Measurements from ENCODE around the gene SERPINI2.

The SERPINI2 gene

GRCh38 chr3:167489571-167489970 lies 15.7 kb upstream of the SERPINI2 start:
- Histone ChIP-seq H4K20me1 (no peaks in the 10 kb centered on the region), H3K4me3 (no peak overlapping the region), H3K27ac (no peak overlapping the region), H3K9me3 (replicated peaks in 1 of 11) (peaks cover 0 to 20% (median 0%) of the 10 kb centered on the region in 11 experiments; a peak in 5 of 22 replicates), H3K36me3 (no peaks in the 10 kb centered on the region), H3K4me2 (no peak overlapping the region), H3K9ac (no peak overlapping the region), H3K4me1 (peaks cover 0 to 12% (median under 1%) of the 10 kb centered on the region in 10 experiments; a peak in 8 of 20 replicates), H3K27me3 (no peaks in the 10 kb centered on the region)
- TF ChIP-seq Cebpa-rat (IDR thresholded peaks at IDR 0.05), result no peak

- H3K9me3 ChIP-seq (replicated peaks in 1 of 11), result peaks cover 0 to 20% (median 0%) of the 10 kb centered on the region in 11 experiments; a peak in 5 of 22 replicates
- TF ChIP-seq Cebpa-rat (IDR thresholded peaks at IDR 0.05), result no peak
- no peaks in the 10 kb centered on the region for H3K27me3 ChIP-seq
- H4K20me1 ChIP-seq, result no peaks in the 10 kb centered on the region
- H3K4me2 ChIP-seq, result no peak overlapping the region
- H3K27ac ChIP-seq, result no peak overlapping the region
- H3K9ac ChIP-seq, result no peak overlapping the region
- no peak overlapping the region for H3K4me3 ChIP-seq
- no peaks in the 10 kb centered on the region for H3K36me3 ChIP-seq
- peaks cover 0 to 21% (median 4%) of the 10 kb centered on the region in 10 experiments; a peak in 8 of 20 replicates for H3K4me1 ChIP-seq
These were observed 13.7 kb upstream of the SERPINI2 start for GRCh38 chr3:167487556-167487955.

- H3K4me2 ChIP-seq, result peak overlapping the region in 5 of 11 experiments; percentile 21 to 45 (median 29); a peak in 6 of 22 replicates
- no peaks in the 10 kb centered on the region for H3K36me3 ChIP-seq
- TF ChIP-seq Cebpa-rat (IDR thresholded peaks at IDR 0.05), result no peak
- peaks cover 0 to 32% (median 8%) of the 10 kb centered on the region in 10 experiments; a peak in 11 of 20 replicates for H3K4me1 ChIP-seq
- H3K4me3 ChIP-seq, result no peak overlapping the region
- no peak overlapping the region for H3K27ac ChIP-seq
- no peaks in the 10 kb centered on the region for H4K20me1 ChIP-seq
- H3K9ac ChIP-seq, result no peak overlapping the region
- no peaks in the 10 kb centered on the region for H3K27me3 ChIP-seq
- H3K9me3 ChIP-seq (replicated peaks in 1 of 11), result peaks cover 0 to 26% (median 0%) of the 10 kb centered on the region in 11 experiments; a peak in 5 of 22 replicates
These were observed 10.7 kb upstream of the SERPINI2 start for GRCh38 chr3:167484551-167484950.

DNA sequence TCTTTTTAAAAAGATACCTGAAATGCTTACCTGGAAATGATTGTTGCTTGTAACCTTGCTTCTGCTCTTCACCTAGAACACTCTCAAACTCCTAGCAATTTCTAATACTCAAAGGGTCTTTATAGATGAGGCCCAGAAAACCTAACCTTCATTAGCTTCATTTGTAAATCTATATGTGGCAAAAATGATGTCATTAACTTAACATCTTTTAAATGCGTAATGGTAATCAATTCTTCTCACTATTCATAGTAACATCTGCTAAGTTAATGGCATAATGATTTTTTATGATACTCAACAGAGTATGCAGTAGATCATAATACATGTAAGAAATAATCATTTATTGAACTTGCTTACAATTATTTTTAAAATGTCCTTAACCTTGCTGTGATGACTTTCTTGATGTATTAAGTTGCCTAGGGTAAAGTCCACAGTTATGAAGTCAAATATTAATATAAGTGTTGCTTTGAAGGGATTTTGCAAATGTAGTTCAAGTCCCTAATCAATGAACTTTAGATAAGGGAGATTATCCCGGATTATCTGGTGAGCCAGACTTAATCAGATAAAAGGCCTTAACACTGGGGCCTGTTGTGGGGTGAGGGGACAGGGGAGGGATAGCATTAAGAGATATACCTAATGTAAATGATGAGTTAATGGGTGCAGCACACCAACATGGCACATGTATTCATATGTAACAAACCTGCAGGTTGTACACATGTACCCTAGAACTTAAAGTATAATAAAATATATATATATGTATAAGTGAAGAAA lies 10.1 kb upstream of the SERPINI2 start:
- no peak overlapping the region for H3K27ac ChIP-seq
- peak overlapping the region in 5 of 11 experiments; percentile 21 to 45 (median 29); a peak in 5 of 22 replicates for H3K4me2 ChIP-seq
- peaks cover 0 to 26% (median 0%) of the 10 kb centered on the region in 11 experiments; a peak in 5 of 22 replicates for H3K9me3 ChIP-seq (replicated peaks in 1 of 11)
- H3K36me3 ChIP-seq, result no peaks in the 10 kb centered on the region
- H3K4me1 ChIP-seq, result peaks cover 0 to 32% (median 8%) of the 10 kb centered on the region in 10 experiments; a peak in 11 of 20 replicates
- no peaks in the 10 kb centered on the region for H3K27me3 ChIP-seq
- no peak overlapping the region for H3K9ac ChIP-seq
- no peak for TF ChIP-seq Cebpa-rat (IDR thresholded peaks at IDR 0.05)
- H4K20me1 ChIP-seq, result no peaks in the 10 kb centered on the region
- no peak overlapping the region for H3K4me3 ChIP-seq

GRCh38 chr3:167481164-167481563 lies 7.3 kb upstream of the SERPINI2 start:
- no peaks in the 10 kb centered on the region for H3K36me3 ChIP-seq
- no peaks in the 10 kb centered on the region for H4K20me1 ChIP-seq
- H3K9me3 ChIP-seq (replicated peaks in 1 of 11), result peaks cover 0 to 18% (median 0%) of the 10 kb centered on the region in 11 experiments; a peak in 4 of 22 replicates
- peaks cover 0 to 32% (median 8%) of the 10 kb centered on the region in 10 experiments; a peak in 11 of 20 replicates for H3K4me1 ChIP-seq
- H3K27ac ChIP-seq, result no peak overlapping the region
- no peaks in the 10 kb centered on the region for H3K27me3 ChIP-seq
- H3K9ac ChIP-seq, result no peak overlapping the region
- TF ChIP-seq Cebpa-rat (IDR thresholded peaks at IDR 0.05), result no peak
- H3K4me2 ChIP-seq, result peak overlapping the region in 5 of 11 experiments; percentile 20 to 56 (median 39); a peak in 5 of 22 replicates
- H3K4me3 ChIP-seq, result no peak overlapping the region

- H3K9me3 ChIP-seq (replicated peaks in 1 of 11), result peaks cover 0 to 14% (median 0%) of the 10 kb centered on the region in 11 experiments; a peak in 2 of 22 replicates
- no peak overlapping the region for H3K4me3 ChIP-seq
- no peak for TF ChIP-seq Cebpa-rat (IDR thresholded peaks at IDR 0.05)
- no peak overlapping the region for H3K27ac ChIP-seq
- no peaks in the 10 kb centered on the region for H4K20me1 ChIP-seq
- peaks cover 0 to 32% (median 8%) of the 10 kb centered on the region in 10 experiments; a peak in 11 of 20 replicates for H3K4me1 ChIP-seq
- H3K4me2 ChIP-seq, result peak overlapping the region in 5 of 11 experiments; percentile 20 to 56 (median 39); a peak in 7 of 22 replicates
- H3K36me3 ChIP-seq, result no peaks in the 10 kb centered on the region
- H3K9ac ChIP-seq, result no peak overlapping the region
- no peaks in the 10 kb centered on the region for H3K27me3 ChIP-seq
These were observed 6.9 kb upstream of the SERPINI2 start for GRCh38 chr3:167480748-167481147.

DNA sequence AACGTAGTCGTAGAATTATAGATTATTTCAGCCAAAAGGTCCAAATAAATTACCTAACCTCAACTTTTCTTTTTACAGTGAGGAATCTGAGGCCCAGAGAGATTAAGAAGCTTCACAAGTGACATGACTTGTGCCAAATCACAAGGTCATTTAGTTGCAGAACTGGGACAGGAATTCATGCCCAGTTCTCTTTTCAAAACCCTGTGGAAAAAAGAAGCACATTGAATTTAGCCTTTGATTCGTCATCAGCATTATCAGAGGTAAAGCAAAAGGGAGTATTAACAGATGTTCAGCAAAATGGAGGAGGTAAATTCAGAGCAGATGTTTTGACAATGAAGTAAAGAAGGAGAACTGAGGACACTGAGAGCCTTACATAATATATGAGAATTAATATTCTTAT lies 4.5 kb downstream of the SERPINI2 start:
- no peaks in the 10 kb centered on the region for H4K20me1 ChIP-seq
- no peak overlapping the region for H3K4me3 ChIP-seq
- no peaks in the 10 kb centered on the region for H3K36me3 ChIP-seq
- H3K9ac ChIP-seq, result no peak overlapping the region
- H3K4me2 ChIP-seq, result no peak overlapping the region
- no peak overlapping the region for H3K27ac ChIP-seq
- TF ChIP-seq Cebpa-rat (IDR thresholded peaks at IDR 0.05), result no peak
- H3K27me3 ChIP-seq, result no peaks in the 10 kb centered on the region
- no peaks in the 10 kb centered on the region for H3K4me1 ChIP-seq
- no peaks in the 10 kb centered on the region for H3K9me3 ChIP-seq (replicated peaks in 1 of 11)

DNA sequence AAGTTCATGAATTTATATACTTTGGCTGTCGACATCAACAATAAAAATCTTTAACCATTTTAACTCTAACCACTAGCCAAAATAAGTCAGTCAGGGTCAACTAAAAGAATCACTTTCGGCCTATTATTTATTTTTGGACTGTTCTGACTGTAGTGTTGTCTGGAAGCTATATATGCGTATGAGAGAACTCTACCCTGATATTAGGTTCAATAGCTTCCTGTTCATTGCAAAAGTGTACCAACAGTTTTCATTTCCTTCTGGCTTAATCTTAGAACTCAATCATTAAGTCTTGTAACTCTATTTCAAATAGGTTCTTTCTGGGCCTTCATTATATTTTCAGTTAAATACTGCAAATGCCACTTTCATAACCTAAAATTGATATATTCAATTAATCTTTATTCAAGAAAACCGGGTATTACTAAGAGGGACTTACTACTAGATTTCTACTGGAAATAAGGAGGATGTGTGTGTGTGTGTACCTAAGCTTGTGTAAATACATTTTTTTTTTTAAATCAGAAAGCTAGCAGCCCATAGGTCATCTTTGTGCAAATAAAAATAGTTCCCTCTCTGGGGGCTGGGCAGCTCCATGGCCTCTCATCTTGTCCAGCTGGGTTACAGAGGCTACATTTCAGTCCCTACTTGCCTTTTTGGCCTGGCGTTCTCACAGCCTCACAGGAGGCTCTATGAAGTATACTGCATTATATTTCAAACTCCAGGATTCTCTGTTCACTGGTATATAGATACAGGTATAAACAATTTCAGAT lies 5.8 kb downstream of the SERPINI2 start:
- Histone ChIP-seq H4K20me1 (no peaks in the 10 kb centered on the region), H3K9me3 (replicated peaks in 1 of 11) (no peaks in the 10 kb centered on the region), H3K9ac (no peak overlapping the region), H3K4me2 (no peak overlapping the region), H3K27ac (no peak overlapping the region), H3K27me3 (no peaks in the 10 kb centered on the region), H3K36me3 (no peaks in the 10 kb centered on the region), H3K4me3 (no peak overlapping the region), H3K4me1 (no peaks in the 10 kb centered on the region)
- TF ChIP-seq Cebpa-rat (IDR thresholded peaks at IDR 0.05), result no peak

DNA sequence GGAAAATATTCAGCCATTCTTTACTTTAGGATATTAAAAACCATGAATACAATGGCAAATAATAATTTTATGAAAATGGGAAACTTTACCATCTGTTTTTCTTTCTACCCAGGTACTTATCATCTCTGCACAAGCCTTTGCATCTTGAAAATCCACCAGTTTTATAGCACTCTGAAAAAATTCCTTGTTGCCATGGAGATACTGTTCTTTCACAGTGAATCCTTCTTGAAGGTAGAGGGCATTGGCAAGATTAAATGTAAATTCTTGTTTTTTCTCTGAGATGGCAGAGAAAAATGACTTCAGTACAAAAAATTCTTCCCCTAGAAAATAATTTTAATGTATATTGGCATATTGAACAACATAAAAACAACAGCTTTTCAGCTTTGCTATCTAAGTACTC lies 6.9 kb downstream of the SERPINI2 start:
- Histone ChIP-seq H3K4me2 (no peak overlapping the region), H3K4me1 (no peaks in the 10 kb centered on the region), H4K20me1 (no peaks in the 10 kb centered on the region), H3K4me3 (no peak overlapping the region), H3K27me3 (no peaks in the 10 kb centered on the region), H3K36me3 (no peaks in the 10 kb centered on the region), H3K27ac (no peak overlapping the region), H3K9ac (no peak overlapping the region), H3K9me3 (replicated peaks in 1 of 11) (no peaks in the 10 kb centered on the region)
- TF ChIP-seq Cebpa-rat (IDR thresholded peaks at IDR 0.05), result no peak
